Fibroblast of skin of right biceps (primary cell): ENCODE results near the gene DNAL1.

ENCODE experiments used
- DNase-seq: peaks from one replicate; pipeline ENCODE4 v3.0.0-alpha.2; 2013

Gene DNAL1

GRCh38 chr14:73710737-73711136 is 66.0 kb downstream of the DNAL1 start:
- DNase-seq = no peak

- no peak for DNase-seq
Observed at GRCh38 chr14:73712071-73712506, 67.3 kb downstream of the DNAL1 start.

DNA sequence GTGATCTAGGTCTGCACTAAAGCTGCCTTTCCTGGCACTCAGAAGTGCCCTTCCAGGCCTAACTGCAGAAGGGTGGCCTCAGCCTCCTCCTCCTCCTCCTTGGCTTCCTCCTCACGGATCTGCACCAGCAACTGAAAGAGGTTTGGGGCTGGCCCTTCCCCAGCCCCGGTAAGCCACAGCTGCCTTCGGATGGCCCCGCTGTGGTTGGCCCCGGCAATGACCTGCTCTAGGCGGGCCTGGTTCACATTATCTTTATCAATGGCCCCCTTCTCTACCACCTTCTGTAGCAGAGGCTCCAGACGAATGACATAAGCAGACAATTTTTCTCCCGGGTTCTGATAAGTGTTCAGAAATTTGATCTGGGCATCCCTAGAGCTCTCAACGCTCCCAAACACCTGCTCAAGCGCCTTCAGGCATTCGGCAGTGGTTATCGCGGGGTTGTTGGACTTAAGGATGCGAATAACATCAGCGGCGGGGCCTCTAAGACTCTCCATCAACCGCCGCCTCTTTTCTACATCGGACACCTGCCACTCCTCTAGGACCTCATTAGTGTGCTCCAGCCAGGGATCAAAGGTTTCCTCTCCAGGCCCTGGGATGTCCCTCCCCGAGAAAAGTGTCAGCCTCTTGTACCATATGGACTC is 67.9 kb downstream of the DNAL1 start:
- no peak for DNase-seq

DNA sequence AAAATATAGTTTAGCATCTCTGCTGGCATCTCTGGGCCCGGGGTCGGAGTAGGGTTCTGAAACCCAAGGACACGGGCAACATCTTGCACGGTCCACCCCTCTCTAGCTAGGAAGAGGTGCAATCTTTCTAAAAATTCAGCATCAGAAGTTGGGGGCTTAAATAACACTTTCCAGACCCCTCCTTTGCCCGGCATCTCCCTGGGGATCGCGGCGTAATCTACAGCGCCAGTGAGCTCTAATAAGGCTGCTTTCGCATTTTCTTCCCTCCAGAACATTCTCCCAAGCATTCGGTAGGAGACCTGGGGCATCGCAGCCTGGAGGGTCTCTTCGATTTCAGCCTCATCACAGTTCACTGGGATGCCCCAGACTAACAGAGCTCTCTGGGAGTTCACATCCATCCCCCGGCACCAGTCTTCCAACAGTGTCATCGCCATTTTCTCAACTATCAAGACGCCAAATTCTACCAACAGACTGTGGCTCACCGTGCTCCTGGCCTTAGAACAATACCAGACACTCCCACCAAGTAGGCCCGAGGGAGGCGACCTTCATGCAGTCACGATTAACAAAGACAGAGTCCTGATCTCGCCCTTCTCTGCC is 68.5 kb downstream of the DNAL1 start:
- DNase-seq = no peak

- peak; percentile 85 for DNase-seq
Observed at GRCh38 chr14:73713803-73714655, 69.2 kb downstream of the DNAL1 start, which contains the start of gene PNMA1. Gene PNMA1 (minus strand): TSS chr14:73714384. CDS start chr14:73713639, 745 bp downstream.

DNA sequence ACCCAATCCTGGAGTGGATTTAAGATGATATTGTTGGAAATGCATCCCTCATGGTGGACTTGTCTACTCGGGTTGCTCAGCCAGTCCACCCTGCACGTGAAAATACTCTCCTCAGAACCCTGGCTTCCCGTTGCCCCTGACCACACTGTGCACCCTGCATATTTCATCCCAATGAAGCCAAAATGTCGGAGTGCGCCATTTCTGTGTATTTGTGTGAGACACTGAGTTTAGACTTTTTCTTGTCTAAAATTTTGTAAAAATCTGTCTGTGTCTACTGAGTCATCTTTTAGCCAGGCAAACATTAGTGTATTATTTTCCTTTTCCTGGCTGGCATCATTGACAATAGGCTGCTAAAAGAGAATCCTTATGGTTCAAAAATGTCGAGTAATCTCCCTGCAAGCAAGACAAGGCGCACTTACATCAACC is 69.9 kb downstream of the DNAL1 start:
- peak; percentile 26 for DNase-seq

DNA sequence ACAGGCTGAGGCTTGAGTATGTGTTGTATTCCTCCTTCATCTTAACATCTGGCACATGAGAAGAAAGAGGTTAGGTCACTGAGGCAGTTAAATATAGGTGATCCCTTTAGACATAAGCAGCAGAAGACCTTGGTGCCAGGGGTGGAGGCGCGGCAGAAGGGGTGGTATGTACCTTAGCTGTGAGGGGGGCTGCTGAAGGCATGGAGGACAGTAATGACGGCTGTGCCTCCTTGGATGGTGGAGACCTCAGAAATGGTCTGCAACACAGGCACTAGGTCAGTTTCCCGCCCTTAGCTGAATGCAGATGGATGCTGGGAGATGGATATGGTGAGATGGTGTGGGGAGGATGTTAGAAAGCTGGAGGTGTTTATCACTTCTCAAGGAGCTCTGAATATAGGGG is 70.9 kb downstream of the DNAL1 start:
- no peak for DNase-seq

- DNase-seq = no peak
Observed at GRCh38 chr14:73717266-73717665, 72.5 kb downstream of the DNAL1 start.

- DNase-seq = peak; percentile 49
Observed at GRCh38 chr14:73717711-73718417, 73.1 kb downstream of the DNAL1 start.

GRCh38 chr14:73718418-73719251 is 73.8 kb downstream of the DNAL1 start:
- DNase-seq = no peak

- no peak for DNase-seq
Observed at GRCh38 chr14:73719361-73719760, 74.6 kb downstream of the DNAL1 start.

DNA sequence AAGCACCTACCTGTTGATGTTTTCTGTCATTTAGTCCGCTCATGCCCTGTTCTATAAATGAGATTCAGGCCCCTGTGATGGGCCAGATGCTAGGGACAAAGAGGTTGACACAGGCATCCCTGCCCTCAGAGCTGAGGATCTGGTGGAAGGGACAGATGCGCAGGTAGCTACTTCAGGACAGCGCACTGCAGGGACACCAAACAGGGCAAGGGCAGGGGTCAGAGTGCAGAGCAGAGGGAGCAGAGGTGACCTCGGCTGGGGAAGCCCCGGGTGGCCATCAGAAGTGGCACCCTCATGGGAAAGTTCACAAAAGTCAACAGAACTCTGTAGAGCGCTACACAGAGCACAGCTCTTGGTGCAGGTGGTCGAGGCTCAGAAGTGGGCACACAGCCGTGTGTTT is 75.0 kb downstream of the DNAL1 start:
- no peak for DNase-seq

- no peak for DNase-seq
Observed at GRCh38 chr14:73720636-73721035, 75.8 kb downstream of the DNAL1 start.

- no peak for DNase-seq
Observed at GRCh38 chr14:73721101-73721821, 76.5 kb downstream of the DNAL1 start.

- no peak for DNase-seq
Observed at GRCh38 chr14:73722581-73722980, 77.8 kb downstream of the DNAL1 start.

DNA sequence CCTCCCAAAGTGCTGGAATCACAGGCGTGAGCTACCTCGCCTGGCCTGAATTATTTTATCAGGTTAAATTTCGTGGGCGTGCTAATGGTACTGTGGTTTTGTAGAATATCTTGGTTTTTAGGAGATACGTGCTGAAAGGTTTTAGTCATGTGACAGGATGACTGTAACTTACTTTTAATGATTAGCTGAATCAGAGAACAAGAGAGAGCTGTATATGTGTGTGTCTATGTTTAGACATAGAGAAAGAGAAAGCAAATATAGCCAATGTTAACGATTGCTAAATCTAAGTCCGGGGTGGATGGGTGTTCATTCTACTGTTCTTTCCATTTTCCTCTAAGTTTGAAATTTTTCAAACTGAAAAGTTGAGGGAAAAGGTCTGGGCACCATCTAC is 78.6 kb downstream of the DNAL1 start:
- DNase-seq = peak; percentile 38

GRCh38 chr14:73723797-73724661 is 79.2 kb downstream of the DNAL1 start:
- DNase-seq = peak; percentile 91

DNA sequence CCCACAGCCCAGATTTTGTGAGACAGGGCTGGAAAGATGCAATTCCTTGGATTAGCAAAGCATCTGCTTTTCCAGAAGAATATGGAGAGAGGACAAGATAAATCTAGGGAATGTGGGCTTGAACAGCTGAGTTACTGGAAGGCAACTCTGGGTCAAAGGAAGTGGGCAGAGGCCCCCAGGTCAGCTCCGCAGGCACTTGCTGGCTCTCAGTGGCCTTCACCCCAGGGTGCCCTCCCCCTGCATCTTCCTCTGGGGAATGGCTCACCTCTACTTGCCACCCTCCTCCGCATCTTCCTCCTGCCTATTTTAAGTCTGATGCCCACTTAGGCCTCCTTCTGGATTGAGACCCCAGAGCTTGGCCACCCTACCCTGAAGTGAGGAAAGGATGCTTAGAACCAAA is 79.9 kb downstream of the DNAL1 start:
- no peak for DNase-seq

DNA sequence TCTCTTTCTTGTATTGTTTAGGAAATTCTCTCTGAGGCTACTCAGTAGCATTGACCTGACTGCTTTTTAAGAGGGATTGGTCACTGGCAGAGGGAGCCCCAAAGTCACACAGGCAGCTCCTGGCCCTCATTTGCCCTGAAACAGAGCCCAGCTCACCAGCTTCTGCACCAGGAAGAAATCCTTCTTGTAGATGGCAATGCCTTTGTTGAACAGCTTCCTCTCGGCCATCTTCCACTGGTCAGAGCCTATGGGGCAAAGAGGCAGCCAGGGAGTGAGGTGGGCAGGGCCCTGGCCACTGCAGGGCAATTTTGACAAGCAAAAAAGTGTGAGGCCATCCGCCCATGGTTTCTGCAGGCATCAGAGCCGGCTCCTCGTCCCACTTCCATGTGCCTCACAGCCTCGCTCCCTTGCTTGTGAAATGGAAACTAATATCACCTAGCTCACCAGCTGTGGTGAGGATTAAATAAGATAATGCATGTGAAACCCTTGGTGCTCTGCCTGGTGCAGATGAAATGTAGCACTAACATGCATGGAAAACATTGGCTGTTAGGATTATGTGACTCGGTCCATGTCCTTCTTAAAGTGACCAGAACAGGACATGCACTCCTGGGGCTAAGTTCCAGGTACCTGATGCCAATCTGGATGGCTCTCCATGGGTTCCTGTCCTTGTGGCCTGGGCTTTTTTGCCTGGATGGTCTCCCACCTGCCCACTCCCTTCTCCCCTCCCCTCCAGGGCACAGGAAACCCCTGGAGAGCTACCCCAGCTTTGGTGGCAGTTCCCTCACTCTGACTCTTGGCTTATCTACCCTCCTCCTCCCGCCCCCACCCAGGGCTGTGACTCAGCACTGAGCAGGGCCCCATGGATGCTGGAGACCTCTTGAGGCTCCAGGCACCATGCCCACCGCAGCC is 80.6 kb downstream of the DNAL1 start:
- DNase-seq = peak; percentile 45
